ENCODE measurements around the gene SAV1.

SAV1 gene

DNA sequence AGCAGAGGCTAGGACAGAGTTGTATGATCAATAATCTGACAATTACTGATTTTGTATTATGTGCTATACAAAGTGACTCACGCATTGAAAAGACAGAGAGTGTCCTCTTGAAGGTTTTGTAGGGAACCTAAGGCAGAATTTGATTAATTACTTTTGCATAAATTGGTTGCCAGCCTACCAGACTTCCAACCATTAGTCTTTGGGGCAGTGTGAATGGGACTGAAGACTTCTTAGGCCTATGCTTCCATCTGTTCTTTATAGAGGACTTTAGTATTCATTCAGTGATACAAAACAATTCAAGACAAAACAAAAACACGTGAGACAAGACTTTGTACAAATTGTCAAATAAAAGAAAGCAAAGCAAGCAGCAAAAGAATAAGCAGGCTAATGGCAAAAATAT lies 61.6 kb downstream of the SAV1 start:
- Mint-ChIP-seq H3K36me3 (no peaks in the 10 kb centered on the region), H3K4me1 (ENCODE audit: low read depth) (no peaks in the 10 kb centered on the region), H3K4me3 (no peak overlapping the region), H3K9me3 (ENCODE audit: low read depth) (no peaks in the 10 kb centered on the region), H3K27me3 (peaks cover 4% of the 10 kb centered on the region), H3K27ac (no peak overlapping the region)

GRCh38 chr14:50605766-50606165 lies 62.3 kb downstream of the SAV1 start:
- H3K36me3 Mint-ChIP-seq: no peaks in the 10 kb centered on the region
- H3K27me3 Mint-ChIP-seq: peaks cover 4% of the 10 kb centered on the region
- H3K9me3 Mint-ChIP-seq (ENCODE audit: low read depth): no peaks in the 10 kb centered on the region
- H3K4me3 Mint-ChIP-seq: no peak overlapping the region
- no peak overlapping the region for H3K27ac Mint-ChIP-seq
- H3K4me1 Mint-ChIP-seq (ENCODE audit: low read depth): no peaks in the 10 kb centered on the region

DNA sequence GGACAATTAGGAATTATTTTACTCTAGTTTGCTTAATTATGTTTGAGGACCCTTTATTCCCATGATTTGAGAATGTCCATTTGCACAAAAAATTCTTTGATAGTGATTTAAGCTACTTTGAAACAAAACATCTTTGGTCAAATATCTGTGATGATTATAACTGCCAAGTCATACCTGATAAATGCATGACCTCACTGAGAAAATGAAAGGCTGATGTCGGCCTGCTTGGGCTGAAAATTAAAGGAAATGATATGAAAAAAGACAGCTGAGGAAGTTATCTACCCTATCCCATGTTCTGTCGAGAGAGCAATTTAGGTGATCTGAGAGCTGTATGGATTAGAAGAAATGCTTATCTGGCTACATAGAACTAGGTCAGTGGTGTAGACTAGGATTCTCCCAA lies 64.5 kb downstream of the SAV1 start:
- no peak overlapping the region for H3K27ac Mint-ChIP-seq
- H3K4me3 Mint-ChIP-seq: no peak overlapping the region
- peaks cover 4% of the 10 kb centered on the region for H3K27me3 Mint-ChIP-seq
- H3K9me3 Mint-ChIP-seq (ENCODE audit: low read depth): no peaks in the 10 kb centered on the region
- H3K4me1 Mint-ChIP-seq (ENCODE audit: low read depth): no peaks in the 10 kb centered on the region
- no peaks in the 10 kb centered on the region for H3K36me3 Mint-ChIP-seq

DNA sequence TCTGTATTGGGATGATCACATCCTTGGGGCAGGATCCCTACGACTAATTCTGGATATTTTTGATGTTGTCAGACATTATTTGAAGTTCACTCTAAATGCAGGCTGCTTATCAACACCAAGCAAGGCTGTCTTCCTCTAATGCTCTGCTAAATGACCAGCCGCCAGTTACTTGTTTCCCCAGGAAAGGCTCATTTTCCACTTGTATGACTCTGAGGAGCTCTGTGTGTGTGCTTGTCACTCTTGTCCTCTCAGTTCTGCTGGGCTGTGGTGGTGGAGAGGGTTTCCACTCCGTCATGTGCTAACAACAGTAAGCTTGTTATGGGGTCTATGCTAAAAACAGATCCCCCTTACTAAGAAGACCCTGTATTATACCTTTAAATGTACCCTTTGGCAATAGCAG lies 66.1 kb downstream of the SAV1 start:
- Mint-ChIP-seq H3K9me3 (ENCODE audit: low read depth) (no peaks in the 10 kb centered on the region), H3K4me3 (no peak overlapping the region), H3K27ac (no peak overlapping the region), H3K36me3 (no peaks in the 10 kb centered on the region), H3K4me1 (ENCODE audit: low read depth) (no peaks in the 10 kb centered on the region), H3K27me3 (no peaks in the 10 kb centered on the region)

DNA sequence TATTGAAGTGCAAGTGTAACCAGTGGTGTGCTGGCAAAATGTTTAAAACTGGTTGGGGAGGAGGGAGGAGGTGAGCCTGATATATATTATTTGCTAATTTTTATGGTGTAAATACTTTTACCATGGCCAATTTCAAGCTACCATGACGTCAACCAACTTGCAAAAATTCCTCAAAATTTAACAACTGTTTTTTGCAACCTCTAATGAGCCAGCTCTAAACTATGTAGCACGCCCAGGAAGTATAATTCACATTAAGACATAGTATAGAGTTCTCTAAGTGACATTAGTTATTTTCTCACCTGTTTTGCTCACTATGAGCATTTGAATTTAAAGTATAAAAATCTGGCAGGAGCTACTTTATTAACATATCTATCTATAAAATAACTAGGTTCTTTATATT lies 66.7 kb downstream of the SAV1 start:
- no peaks in the 10 kb centered on the region for H3K36me3 Mint-ChIP-seq
- no peaks in the 10 kb centered on the region for H3K9me3 Mint-ChIP-seq (ENCODE audit: low read depth)

GRCh38 chr14:50600849-50601248 lies 67.3 kb downstream of the SAV1 start:
- Mint-ChIP-seq H3K4me3 (no peak overlapping the region), H3K27me3 (no peaks in the 10 kb centered on the region), H3K27ac (no peak overlapping the region), H3K36me3 (no peaks in the 10 kb centered on the region), H3K4me1 (ENCODE audit: low read depth) (no peaks in the 10 kb centered on the region), H3K9me3 (ENCODE audit: low read depth) (no peaks in the 10 kb centered on the region)

More for the DNA sequence above, 66.7 kb downstream of the SAV1 start:
- Mint-ChIP-seq H3K4me3 (no peak overlapping the region), H3K27ac (no peak overlapping the region), H3K4me1 (ENCODE audit: low read depth) (no peaks in the 10 kb centered on the region), H3K27me3 (no peaks in the 10 kb centered on the region)

DNA sequence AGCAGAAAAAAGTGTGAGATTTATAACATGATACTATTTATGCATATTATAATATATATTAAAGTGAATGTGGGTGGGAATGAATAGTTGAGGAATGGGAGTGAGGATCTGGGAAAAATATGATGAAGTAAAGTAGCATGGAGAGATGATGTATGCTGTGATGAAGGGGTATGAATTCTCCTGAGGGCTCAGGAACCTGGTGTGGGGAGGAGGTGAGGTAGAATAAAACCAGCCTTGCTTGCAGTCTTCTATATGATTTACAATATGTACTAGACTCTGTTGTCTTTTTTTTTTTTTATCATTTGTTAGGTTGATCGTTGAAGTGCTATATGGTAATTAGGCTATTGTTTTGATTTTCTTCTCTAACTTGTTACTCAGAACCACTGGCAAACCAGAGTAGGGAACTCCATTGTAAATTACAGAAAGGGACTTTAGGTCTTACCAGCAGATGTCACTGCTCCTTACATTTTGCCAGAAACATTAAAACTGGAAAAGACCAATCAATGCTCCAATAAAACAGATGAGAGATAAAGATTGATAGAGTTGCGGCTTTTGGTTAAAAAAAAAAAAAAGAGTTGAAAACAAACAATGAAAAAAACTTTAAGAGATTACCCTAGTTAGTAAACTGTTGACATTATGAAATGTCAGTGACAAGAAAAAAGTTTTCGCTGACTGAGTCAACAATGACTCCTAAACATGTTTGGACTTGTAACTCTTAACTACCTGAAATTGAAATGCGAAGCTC lies 68.2 kb downstream of the SAV1 start:
- Mint-ChIP-seq H3K4me1 (ENCODE audit: low read depth) (no peaks in the 10 kb centered on the region), H3K27ac (no peak overlapping the region), H3K4me3 (no peak overlapping the region), H3K36me3 (no peaks in the 10 kb centered on the region), H3K9me3 (ENCODE audit: low read depth) (no peaks in the 10 kb centered on the region), H3K27me3 (no peaks in the 10 kb centered on the region)

GRCh38 chr14:50598765-50599164 lies 69.3 kb downstream of the SAV1 start:
- Mint-ChIP-seq H3K36me3 (no peaks in the 10 kb centered on the region), H3K27me3 (no peaks in the 10 kb centered on the region), H3K4me3 (no peak overlapping the region), H3K27ac (no peak overlapping the region), H3K9me3 (ENCODE audit: low read depth) (no peaks in the 10 kb centered on the region), H3K4me1 (ENCODE audit: low read depth) (no peaks in the 10 kb centered on the region)

DNA sequence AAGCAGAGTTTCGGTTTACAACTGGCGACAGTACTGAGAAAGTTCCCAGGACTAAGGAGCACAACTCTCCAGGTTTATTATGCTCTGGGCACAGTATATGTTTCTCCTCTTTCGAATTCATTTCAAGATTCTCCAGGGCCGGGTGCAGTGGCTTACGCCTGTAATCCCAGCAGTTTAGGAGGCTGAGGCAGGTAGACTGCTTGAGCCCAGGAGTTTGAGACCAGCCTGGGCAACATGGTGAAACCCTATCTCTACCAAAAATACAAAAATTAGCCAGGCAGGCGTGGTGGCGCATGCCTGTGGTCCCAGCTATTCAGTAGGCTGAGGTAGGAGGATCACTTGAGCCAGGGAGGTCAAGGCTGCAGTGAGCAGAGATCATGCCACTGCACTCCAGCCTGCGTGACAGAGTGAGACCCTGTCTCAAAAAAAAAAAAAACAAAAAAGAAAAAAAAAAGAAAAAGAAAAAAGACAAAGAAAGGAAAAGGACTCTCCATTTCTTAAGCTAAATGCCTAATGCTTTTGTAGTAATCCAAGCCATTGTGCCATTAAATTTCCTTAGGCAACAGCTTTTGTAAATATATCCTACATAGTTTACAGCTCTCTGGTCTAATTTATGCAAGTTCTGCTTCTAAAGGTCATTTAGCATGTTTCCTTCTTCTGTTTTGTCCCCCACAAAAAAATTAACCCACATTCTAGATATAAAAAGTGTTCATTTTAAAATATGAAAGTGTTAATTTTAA lies 73.4 kb downstream of the SAV1 start:
- no peaks in the 10 kb centered on the region for H3K27me3 Mint-ChIP-seq
- no peak overlapping the region for H3K4me3 Mint-ChIP-seq
- no peaks in the 10 kb centered on the region for H3K4me1 Mint-ChIP-seq (ENCODE audit: low read depth)
- no peak overlapping the region for H3K27ac Mint-ChIP-seq
- H3K9me3 Mint-ChIP-seq (ENCODE audit: low read depth): no peaks in the 10 kb centered on the region
- peaks cover 6% of the 10 kb centered on the region for H3K36me3 Mint-ChIP-seq

DNA sequence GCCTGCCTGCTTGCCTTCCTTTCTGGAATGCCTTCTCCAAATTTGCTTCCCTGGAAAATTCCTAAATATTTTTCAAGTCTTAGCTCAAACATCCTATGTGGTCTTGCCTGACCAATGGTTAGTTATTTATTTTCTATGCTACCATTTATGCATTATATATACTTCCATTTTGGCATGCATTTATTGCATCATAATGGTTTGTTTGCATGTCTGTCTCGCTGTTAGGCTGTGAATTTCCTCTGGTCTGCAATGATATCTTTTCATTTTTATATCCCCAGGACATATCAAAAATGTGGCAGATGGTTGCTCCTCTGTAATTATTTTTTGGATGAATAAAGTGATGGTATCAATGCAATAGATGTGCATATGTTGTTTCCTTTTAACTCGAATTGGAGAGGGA lies 77.6 kb downstream of the SAV1 start:
- H3K36me3 Mint-ChIP-seq: peaks cover 11% of the 10 kb centered on the region
- H3K27ac Mint-ChIP-seq: no peak overlapping the region
- H3K27me3 Mint-ChIP-seq: no peaks in the 10 kb centered on the region
- no peak overlapping the region for H3K4me3 Mint-ChIP-seq
- H3K4me1 Mint-ChIP-seq (ENCODE audit: low read depth): no peaks in the 10 kb centered on the region
- no peaks in the 10 kb centered on the region for H3K9me3 Mint-ChIP-seq (ENCODE audit: low read depth)

All from activated naive CD8-positive, alpha-beta T cell (primary cell).